SJSA1 (cell line): ENCODE results near the gene NFIA. TPM values are rescaled to one million over a fixed set of nuclear protein-coding genes. Genes with fewer than 3 reads are reported as not detected.

ENCODE experiments used
- DNase-seq, 2 experiments: peaks; one replicate each; pipeline ENCODE4 v3.0.0-alpha.2; 2015 to 2020; ENCODE audit warnings: low spot score in 2 of 2, low read depth in 1 of 2
- H3K27ac ChIP-seq: fragments of 250-450 bp; sonication (Bioruptor Pico); 2 replicates; pipeline ENCODE4 v1.5.1; 2020; ENCODE audit warnings: mild to moderate bottlenecking, moderate library complexity
- H3K27me3 ChIP-seq: fragments of 250-450 bp; sonication (Bioruptor Pico); replicated peaks from 2 replicates; pipeline ENCODE4 v1.5.1; 2020; ENCODE audit warnings: mild to moderate bottlenecking, moderate library complexity
- H3K36me3 ChIP-seq: fragments of 250-450 bp; sonication (Bioruptor Pico); 2 replicates; pipeline ENCODE4 v1.5.1; 2020; ENCODE audit warnings: mild to moderate bottlenecking
- H3K4me1 ChIP-seq: fragments of 250-450 bp; sonication (Bioruptor Pico); replicated peaks from 2 replicates; pipeline ENCODE4 v1.6.1; 2021; ENCODE audit warnings: mild to moderate bottlenecking
- H3K4me3 ChIP-seq: fragments of 250-450 bp; sonication (Bioruptor Pico); 2 replicates; pipeline ENCODE4 v1.5.1; 2020; ENCODE audit warnings: mild to moderate bottlenecking
- H3K9me3 ChIP-seq: fragments of 250-450 bp; sonication (Bioruptor Pico); replicated peaks from 2 replicates; pipeline ENCODE4 v1.5.1; 2020; ENCODE audit warnings: mild to moderate bottlenecking
- total RNA-seq: library from RNA; depleted of rRNA; stranded (reverse); fragments of >200 nt; shearing (Covaris generic); gene quantifications from 2 replicates; pipeline ENCODE4 v1.2.3, GENCODE V29; 2014

The NFIA gene
- total RNA-seq, 1 experiment from 2014 or later, result 0.74 TPM

GRCh38 chr1:61504852-61505390, 422.6 kb downstream of the NFIA start:
- no peak overlapping the region for H3K4me3 ChIP-seq
- no peaks in the 10 kb centered on the region for H3K9me3 ChIP-seq
- no peaks in the 10 kb centered on the region for H3K4me1 ChIP-seq
- no peaks in the 10 kb centered on the region for H3K36me3 ChIP-seq
- no peak for DNase-seq
- H3K27ac ChIP-seq, result no peak overlapping the region
- H3K27me3 ChIP-seq, result no peaks in the 10 kb centered on the region

DNA sequence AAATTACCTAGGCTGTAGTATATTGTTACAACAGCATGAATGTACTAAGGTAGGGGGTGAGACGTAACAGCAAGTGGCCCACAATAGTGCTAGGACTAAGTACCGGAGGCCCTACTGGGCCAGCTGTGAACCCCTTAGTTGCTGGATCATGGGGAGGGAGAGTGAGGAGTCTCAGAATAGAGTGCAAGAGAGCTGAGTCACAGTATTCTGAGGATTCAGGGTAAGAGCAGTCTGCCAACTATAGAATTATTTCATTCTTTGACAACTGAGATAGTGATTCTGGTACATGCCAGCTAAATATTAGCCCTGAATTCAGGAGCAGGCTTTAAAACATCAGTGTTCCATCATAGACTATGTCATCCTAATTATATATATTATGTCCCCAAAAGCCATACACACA, 423.9 kb downstream of the NFIA start:
- Histone ChIP-seq H3K27me3 (no peaks in the 10 kb centered on the region), H3K4me1 (no peaks in the 10 kb centered on the region), H3K27ac (no peak overlapping the region), H3K4me3 (no peak overlapping the region), H3K36me3 (no peaks in the 10 kb centered on the region), H3K9me3 (no peaks in the 10 kb centered on the region)
- no peak for DNase-seq

GRCh38 chr1:61506944-61507500, 424.7 kb downstream of the NFIA start:
- no peak overlapping the region for H3K4me3 ChIP-seq
- H3K4me1 ChIP-seq, result no peaks in the 10 kb centered on the region
- no peaks in the 10 kb centered on the region for H3K9me3 ChIP-seq
- H3K27me3 ChIP-seq, result no peaks in the 10 kb centered on the region
- no peaks in the 10 kb centered on the region for H3K36me3 ChIP-seq
- H3K27ac ChIP-seq, result no peak overlapping the region
- no peak for DNase-seq
